Tibial artery (tissue), 4 donors: ENCODE data around the gene SLC30A3.
"Not testable (repeated sequence)": the region's sequence is repeated elsewhere in the genome, so short reads cannot be mapped to it uniquely, and the experiment has no call there.

Experiments used
- DNase-seq, 2 donors: peaks; one replicate each; pipeline ENCODE4 v3.0.0-alpha.2; 2019
- H3K27ac ChIP-seq, 2 donors: fragments of 200-600 bp; sonication (generic) in 1 of 2; 1 replicate in 1 of 2; 2 replicates in 1 of 2; pipeline ENCODE4 v1.5.1; 2018 to 2019; ENCODE audit warnings: mild to moderate bottlenecking in 1 of 2
- H3K27me3 ChIP-seq, 2 donors: fragments of 200-600 bp; sonication (generic) in 1 of 2; one replicate each; pipeline versions ENCODE4 v1.5.1 to v1.6.0; 2016 to 2019
- H3K36me3 ChIP-seq, 3 donors: fragments of 200-600 bp; sonication (generic) in 2 of 3; one replicate each; pipeline ENCODE4 v1.5.1; 2016 to 2019; ENCODE audit warnings: mild to moderate bottlenecking in 2 of 3
- H3K4me1 ChIP-seq, 4 donors: fragments of 200-600 bp; sonication (generic) in 2 of 4; 1 replicate in 3 of 4; 2 replicates in 1 of 4; pipeline ENCODE4 v1.5.1; 2016 to 2019
- H3K4me3 ChIP-seq, 2 donors: fragments of 200-600 bp; sonication (generic) in 1 of 2; 1 replicate in 1 of 2; 2 replicates in 1 of 2; pipeline ENCODE4 v1.5.1; 2018 to 2019; ENCODE audit warnings: mild to moderate bottlenecking in 2 of 2
- H3K9me3 ChIP-seq, 3 donors: fragments of 200-600 bp; sonication (generic) in 1 of 3; one replicate each; pipeline ENCODE4 v1.5.1; 2016 to 2019
- intact Hi-C: fragments of 100-400 bp; cut with DNase I; formaldehyde crosslinking; loops from one replicate; pipeline ENCODE4 v1.15.0; 2023; ENCODE audit warnings: low total_unique reads
- TF ChIP-seq, protein P1 (sequence below), 2 experiments: fragments of 200-600 bp in 1 of 2; fragments of 450-650 bp in 1 of 2; IDR thresholded peaks; one replicate each; pipeline ENCODE4 v1.5.1; 2017 to 2019; ENCODE audit warnings: antibody characterized with exemption in 2 of 2, mild to moderate bottlenecking in 1 of 2, moderate library complexity in 1 of 2

Gene SLC30A3

GRCh38 chr2:27304488-27305240, 41.8 kb upstream of the SLC30A3 start:
- H3K36me3 ChIP-seq = peaks cover 3 to 8% (median 4%) of the 10 kb centered on the region in 3 donors
- no peak overlapping the region for H3K27ac ChIP-seq
- DNase-seq = no peak
- H3K9me3 ChIP-seq = peaks cover 0 to 5% (median 0%) of the 10 kb centered on the region in 3 donors
- no peak overlapping the region for H3K4me3 ChIP-seq
- intact Hi-C loops = loop anchor here (1.0 kb wide), 1 partner anchor 101 kb away; no protein-coding TSS in a partner anchor
- H3K4me1 ChIP-seq = peaks cover 0 to 26% (median 21%) of the 10 kb centered on the region in 4 donors
- peaks cover 10 to 51% of the 10 kb centered on the region in 2 donors for H3K27me3 ChIP-seq
- TF ChIP-seq, protein P1, sequence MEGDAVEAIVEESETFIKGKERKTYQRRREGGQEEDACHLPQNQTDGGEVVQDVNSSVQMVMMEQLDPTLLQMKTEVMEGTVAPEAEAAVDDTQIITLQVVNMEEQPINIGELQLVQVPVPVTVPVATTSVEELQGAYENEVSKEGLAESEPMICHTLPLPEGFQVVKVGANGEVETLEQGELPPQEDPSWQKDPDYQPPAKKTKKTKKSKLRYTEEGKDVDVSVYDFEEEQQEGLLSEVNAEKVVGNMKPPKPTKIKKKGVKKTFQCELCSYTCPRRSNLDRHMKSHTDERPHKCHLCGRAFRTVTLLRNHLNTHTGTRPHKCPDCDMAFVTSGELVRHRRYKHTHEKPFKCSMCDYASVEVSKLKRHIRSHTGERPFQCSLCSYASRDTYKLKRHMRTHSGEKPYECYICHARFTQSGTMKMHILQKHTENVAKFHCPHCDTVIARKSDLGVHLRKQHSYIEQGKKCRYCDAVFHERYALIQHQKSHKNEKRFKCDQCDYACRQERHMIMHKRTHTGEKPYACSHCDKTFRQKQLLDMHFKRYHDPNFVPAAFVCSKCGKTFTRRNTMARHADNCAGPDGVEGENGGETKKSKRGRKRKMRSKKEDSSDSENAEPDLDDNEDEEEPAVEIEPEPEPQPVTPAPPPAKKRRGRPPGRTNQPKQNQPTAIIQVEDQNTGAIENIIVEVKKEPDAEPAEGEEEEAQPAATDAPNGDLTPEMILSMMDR (IDR thresholded peaks at IDR 0.05) = no peak

GRCh38 chr2:27303093-27304025, 40.5 kb upstream of the SLC30A3 start:
- peaks cover 0 to 22% (median 20%) of the 10 kb centered on the region in 4 donors for H3K4me1 ChIP-seq
- H3K9me3 ChIP-seq = peaks cover 0 to 5% (median 0%) of the 10 kb centered on the region in 3 donors
- DNase-seq = no peak
- intact Hi-C loops = no loop called here
- H3K36me3 ChIP-seq = no peaks in the 10 kb centered on the region
- H3K4me3 ChIP-seq = peak overlapping the region; percentile 25 to 36
- no peak overlapping the region for H3K27ac ChIP-seq
- TF ChIP-seq, protein P1 (IDR thresholded peaks at IDR 0.05) = peak; percentile 80 to 83
- H3K27me3 ChIP-seq = peaks cover 10 to 49% of the 10 kb centered on the region in 2 donors

GRCh38 chr2:27300606-27301005, 37.8 kb upstream of the SLC30A3 start:
- H3K36me3 ChIP-seq, H3K4me1 ChIP-seq, H3K27ac ChIP-seq, H3K4me3 ChIP-seq, H3K9me3 ChIP-seq, intact Hi-C loops, DNase-seq: not testable (repeated sequence)
- H3K27me3 ChIP-seq = peaks cover 0 to 32% of the 10 kb centered on the region in 2 donors

- Histone ChIP-seq H3K27me3 (peaks cover 0 to 30% of the 10 kb centered on the region in 2 donors), H3K4me3 (no peak overlapping the region), H3K9me3 (no peaks in the 10 kb centered on the region), H3K36me3 (no peaks in the 10 kb centered on the region), H3K27ac (no peak overlapping the region), H3K4me1 (peaks cover 0 to 3% (median 0%) of the 10 kb centered on the region in 4 donors)
- intact Hi-C loops = no loop called here
- no peak for DNase-seq
- TF ChIP-seq, protein P1 (IDR thresholded peaks at IDR 0.05) = no peak
These were observed 35.7 kb upstream of the SLC30A3 start for GRCh38 chr2:27298391-27299080.

- no peak overlapping the region for H3K27ac ChIP-seq
- H3K4me3 ChIP-seq = no peak overlapping the region
- TF ChIP-seq, protein P1 (IDR thresholded peaks at IDR 0.05) = no peak
- H3K4me1 ChIP-seq = no peaks in the 10 kb centered on the region
- no peak for DNase-seq
- peaks cover 0 to 32% of the 10 kb centered on the region in 2 donors for H3K27me3 ChIP-seq
- intact Hi-C loops = no loop called here
- H3K9me3 ChIP-seq = no peaks in the 10 kb centered on the region
- H3K36me3 ChIP-seq = no peaks in the 10 kb centered on the region
These were observed 34.3 kb upstream of the SLC30A3 start for GRCh38 chr2:27297195-27297594.
